SK-N-MC (cell line): Measurements from ENCODE around the gene ADAMTS9.

Experiments used
- EZH2 ChIP-seq: fragments of 200-600 bp; sonication (generic); IDR thresholded peaks from one replicate; pipeline ENCODE4 v1.6.1; 2017; ENCODE audit warnings: antibody characterized with exemption
- FOXP2 ChIP-seq: optimal IDR thresholded peaks from 2 replicates; pipeline ENCODE3; 2011; ENCODE audit warnings: mild to moderate bottlenecking, moderate library complexity; ENCODE audit not compliant: insufficient read depth; ENCODE audit errors: extremely low read length, control extremely low read depth
- POLR2AphosphoS5 ChIP-seq: IDR thresholded peaks from 2 replicates; pipeline ENCODE4 v1.6.1; 2012; ENCODE audit warnings: mild to moderate bottlenecking, low read depth, low read length, borderline replicate concordance

GRCh38 chr3:64560791-64561190 is 127.0 kb downstream of the ADAMTS9 start:
- TF ChIP-seq POLR2AphosphoS5, result no peak
- TF ChIP-seq EZH2, result no peak
- TF ChIP-seq FOXP2, result no peak
